SK-N-SH treated with all-trans-retinoic acid at 6 μM for 48 hours (cell line): Measurements from ENCODE around the gene EID1.

Source experiments
- ATAC-seq: fragments of 200-7000 bp; cut with Tn5 transposase; 3 replicates; pipeline ENCODE4 v1.9.1; 2020; ENCODE audit warnings: mild to moderate bottlenecking, moderate library complexity
- ARNTL ChIP-seq: fragments of 450-650 bp; formaldehyde crosslinking; IDR thresholded peaks from 2 replicates; pipeline ENCODE4 v1.5.0; 2020; ENCODE audit warnings: low read depth, mild to moderate bottlenecking, moderate library complexity, borderline replicate concordance
- BACH2 ChIP-seq: fragments of 250-450 bp; sonication (Bioruptor Pico); IDR thresholded peaks from 2 replicates; pipeline ENCODE4 v1.9.0; 2021; ENCODE audit warnings: mild to moderate bottlenecking, borderline replicate concordance
- CREB5 ChIP-seq: fragments of 250-450 bp; sonication (Bioruptor Pico); IDR thresholded peaks from 2 replicates; pipeline ENCODE4 v1.5.1; 2020; ENCODE audit warnings: low read depth, mild to moderate bottlenecking, moderate library complexity
- CSDC2 ChIP-seq: fragments of 250-450 bp; sonication (Bioruptor Pico); IDR thresholded peaks from 2 replicates; pipeline ENCODE4 v1.5.0; 2020; ENCODE audit warnings: mild to moderate bottlenecking, moderate library complexity
- CSRNP3 ChIP-seq: fragments of 250-450 bp; sonication (Bioruptor Pico); IDR thresholded peaks from 2 replicates; pipeline ENCODE4 v1.5.1; 2021; ENCODE audit warnings: mild to moderate bottlenecking, moderate library complexity
- ESRRG ChIP-seq: fragments of 250-450 bp; sonication (Bioruptor Pico); IDR thresholded peaks from 2 replicates; pipeline ENCODE4 v1.6.1; 2021; ENCODE audit warnings: mild to moderate bottlenecking
- GLIS3 ChIP-seq: fragments of 250-450 bp; sonication (Bioruptor Pico); IDR thresholded peaks from 2 replicates; pipeline ENCODE4 v1.5.0; 2020; ENCODE audit warnings: mild to moderate bottlenecking, moderate library complexity
- ISL1 ChIP-seq: fragments of 250-450 bp; sonication (Bioruptor Pico); IDR thresholded peaks from 2 replicates; pipeline ENCODE4 v2.1.2; 2022; ENCODE audit warnings: mild to moderate bottlenecking, moderate library complexity
- OSR1 ChIP-seq: fragments of 250-450 bp; sonication (Bioruptor Pico); IDR thresholded peaks from 2 replicates; pipeline ENCODE4 v1.8.0; 2022; ENCODE audit warnings: moderate library complexity, mild to moderate bottlenecking, inconsistent platforms
- PATZ1 ChIP-seq: fragments of 250-450 bp; sonication (Bioruptor Pico); IDR thresholded peaks from 2 replicates; pipeline ENCODE4 v1.8.0; 2020; ENCODE audit warnings: mild to moderate bottlenecking, moderate library complexity, borderline replicate concordance
- POU6F1 ChIP-seq: fragments of 250-450 bp; sonication (Bioruptor Pico); IDR thresholded peaks from 2 replicates; pipeline ENCODE4 v1.8.0; 2021; ENCODE audit warnings: low read depth, mild to moderate bottlenecking, moderate library complexity, borderline replicate concordance
- PPARA ChIP-seq: fragments of 250-450 bp; sonication (Bioruptor Pico); IDR thresholded peaks from 2 replicates; pipeline ENCODE4 v1.5.0; 2020; ENCODE audit warnings: mild to moderate bottlenecking, borderline replicate concordance
- RARB ChIP-seq: fragments of 250-450 bp; sonication (Bioruptor Pico); IDR thresholded peaks from 2 replicates; pipeline ENCODE4 v1.8.0; 2021; ENCODE audit warnings: mild to moderate bottlenecking, moderate library complexity
- SNAI2 ChIP-seq: fragments of 250-450 bp; sonication (Bioruptor Pico); IDR thresholded peaks from 2 replicates; pipeline ENCODE4 v1.5.0; 2020; ENCODE audit warnings: mild to moderate bottlenecking, moderate library complexity
- TCF4 ChIP-seq: fragments of 250-450 bp; sonication (Bioruptor Pico); IDR thresholded peaks from 2 replicates; pipeline ENCODE4 v1.8.0; 2021; ENCODE audit warnings: mild to moderate bottlenecking, moderate library complexity, borderline replicate concordance
- TOX ChIP-seq: fragments of 250-450 bp; sonication (Bioruptor Pico); IDR thresholded peaks from 2 replicates; pipeline ENCODE4 v1.8.0; 2021; ENCODE audit warnings: mild to moderate bottlenecking, moderate library complexity, borderline replicate concordance
- TSHZ2 ChIP-seq: fragments of 250-450 bp; sonication (Bioruptor Pico); IDR thresholded peaks from 2 replicates; pipeline ENCODE4 v1.5.0; 2020; ENCODE audit warnings: mild to moderate bottlenecking, moderate library complexity
- ZC3H10 ChIP-seq: fragments of 250-450 bp; sonication (Bioruptor Pico); IDR thresholded peaks from 2 replicates; pipeline ENCODE4 v1.5.1; 2021; ENCODE audit warnings: mild to moderate bottlenecking, moderate library complexity
- ZFP30 ChIP-seq: fragments of 450-650 bp; formaldehyde crosslinking; IDR thresholded peaks from 2 replicates; pipeline ENCODE4 v1.5.0; 2022; ENCODE audit warnings: mild to moderate bottlenecking, moderate library complexity
- ZNF565 ChIP-seq: fragments of 450-650 bp; formaldehyde crosslinking; conservative IDR thresholded peaks from 2 replicates; pipeline ENCODE4 v1.5.0; 2020; ENCODE audit warnings: low read depth, mild to moderate bottlenecking, moderate library complexity
- ZNF70 ChIP-seq: fragments of 450-650 bp; formaldehyde crosslinking; IDR thresholded peaks from 2 replicates; pipeline ENCODE4 v1.5.0; 2020; ENCODE audit warnings: mild to moderate bottlenecking, moderate library complexity
- ZNF8 ChIP-seq: fragments of 450-650 bp; formaldehyde crosslinking; IDR thresholded peaks from 2 replicates; pipeline ENCODE4 v1.5.0; 2020; ENCODE audit warnings: mild to moderate bottlenecking, moderate library complexity

EID1 gene

GRCh38 chr15:48915861-48916260 is 37.9 kb downstream of the EID1 start:
- TF ChIP-seq OSR1 (CRISPR knock-in tag) (no peak), CSRNP3 (no peak), TOX (CRISPR knock-in tag) (no peak), PATZ1 (CRISPR knock-in tag) (no peak), RARB (CRISPR knock-in tag) (no peak), ZC3H10 (CRISPR knock-in tag) (no peak), PPARA (CRISPR knock-in tag) (no peak), BACH2 (CRISPR knock-in tag) (no peak)
- no peak for ATAC-seq

GRCh38 chr15:48916721-48917120 is 38.8 kb downstream of the EID1 start:
- no peak for ATAC-seq
- TF ChIP-seq BACH2 (CRISPR knock-in tag): no peak
- no peak for TF ChIP-seq RARB (CRISPR knock-in tag)
- no peak for TF ChIP-seq ZNF8 (CRISPR knock-in tag)
- TF ChIP-seq ZC3H10 (CRISPR knock-in tag): no peak
- no peak for TF ChIP-seq ARNTL (CRISPR knock-in tag)
- no peak for TF ChIP-seq CREB5 (CRISPR knock-in tag)
- TF ChIP-seq PATZ1 (CRISPR knock-in tag): no peak
- no peak for TF ChIP-seq ZNF565
- no peak for TF ChIP-seq ZNF70 (CRISPR knock-in tag)
- TF ChIP-seq ZFP30: no peak
- no peak for TF ChIP-seq PPARA (CRISPR knock-in tag)
- TF ChIP-seq TOX (CRISPR knock-in tag): no peak
- no peak for TF ChIP-seq ESRRG
- TF ChIP-seq TCF4 (CRISPR knock-in tag): no peak
- no peak for TF ChIP-seq GLIS3
- TF ChIP-seq SNAI2: no peak
- TF ChIP-seq TSHZ2 (CRISPR knock-in tag): no peak

GRCh38 chr15:48922046-48922445 is 44.1 kb downstream of the EID1 start:
- TF ChIP-seq OSR1 (CRISPR knock-in tag) (no peak), ZNF8 (CRISPR knock-in tag) (no peak), GLIS3 (no peak), ZFP30 (no peak), PPARA (CRISPR knock-in tag) (no peak), CSRNP3 (no peak), POU6F1 (no peak), SNAI2 (no peak), TSHZ2 (CRISPR knock-in tag) (no peak), CSDC2 (CRISPR knock-in tag) (no peak), ISL1 (CRISPR knock-in tag) (no peak), ARNTL (CRISPR knock-in tag) (no peak), RARB (CRISPR knock-in tag) (no peak)
- TF ChIP-seq, all 23 proteins: peak for 0
- ATAC-seq: no peak
